Activated T-helper 1 cell treated with anti-CD3 and anti-CD28 coated beads, Interleukin-2, amount 50 U/mL, for 16 hours (primary cell): ENCODE results near the gene PSMB10.
"Not testable (repeated sequence)": the region's sequence is repeated elsewhere in the genome, so short reads cannot be mapped to it uniquely, and the experiment has no call there.

Experiments
- DNase-seq, 2 donors: peaks; one replicate each; pipeline ENCODE4 v3.0.0-alpha.2; 2020; ENCODE audit warnings: low read depth in 1 of 2, low spot score in 1 of 2

PSMB10 gene

GRCh38 chr16:67927131-67927941, 9.3 kb downstream of the PSMB10 start:
- no peak for DNase-seq

- DNase-seq: no peak
Measured at GRCh38 chr16:67926181-67926750, 10.4 kb downstream of the PSMB10 start.

GRCh38 chr16:67924140-67924906, 12.3 kb downstream of the PSMB10 start:
- no peak for DNase-seq

DNA sequence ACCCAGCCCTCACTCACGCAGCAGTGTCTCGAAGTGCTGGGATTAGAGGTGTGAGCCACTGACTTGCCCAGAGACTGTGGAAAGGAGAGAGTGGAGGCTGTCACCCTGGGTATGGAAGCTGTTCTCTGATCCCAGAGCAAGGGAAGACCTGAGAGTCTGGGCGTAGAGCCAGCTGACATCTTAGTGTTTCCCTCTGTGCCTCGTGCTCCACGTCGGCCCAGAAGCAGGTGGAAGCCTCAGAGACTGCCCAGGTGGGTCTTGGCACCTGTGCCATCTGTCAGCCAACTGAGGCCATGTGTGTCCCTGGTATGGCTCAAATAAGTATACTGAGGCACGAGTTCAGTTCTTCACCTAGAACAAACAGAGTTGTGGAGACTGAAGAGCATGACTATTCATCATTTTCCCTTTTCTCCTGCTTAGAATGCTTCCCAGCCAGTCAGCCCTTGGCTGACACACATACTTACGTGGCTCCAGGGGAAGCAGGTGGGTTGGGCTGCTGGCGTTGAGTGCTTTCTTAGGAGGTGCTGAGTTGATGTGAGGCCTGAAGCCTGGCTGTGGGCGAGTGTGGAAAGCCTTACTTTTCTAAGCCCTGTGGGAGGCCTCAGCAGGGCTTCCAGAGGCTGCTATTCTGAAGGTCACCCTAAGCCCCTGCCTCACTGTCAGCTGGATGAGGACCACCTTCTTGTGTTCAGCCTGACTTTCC, 13.1 kb downstream of the PSMB10 start:
- no peak for DNase-seq

DNA sequence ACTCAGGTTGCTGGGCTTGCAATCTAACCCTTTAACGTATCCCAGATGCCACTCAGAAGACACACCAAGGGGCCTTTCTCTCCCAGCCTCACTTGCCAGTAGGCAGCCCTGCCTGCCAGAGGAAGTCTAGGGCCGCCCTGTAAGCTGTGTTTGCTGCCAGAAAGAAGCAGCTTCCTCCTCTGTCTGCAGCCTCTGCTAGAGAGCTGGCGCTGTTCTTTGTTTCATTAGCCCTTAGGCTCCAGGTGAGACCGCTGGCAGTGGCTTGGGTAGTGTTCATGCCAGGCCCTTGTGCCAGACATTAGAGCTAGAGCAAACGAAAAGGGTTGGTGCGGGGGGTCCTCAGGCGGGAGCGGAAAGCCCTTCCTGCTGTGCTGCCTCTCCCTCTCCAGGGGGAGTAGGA, 13.9 kb downstream of the PSMB10 start:
- DNase-seq: no peak

DNA sequence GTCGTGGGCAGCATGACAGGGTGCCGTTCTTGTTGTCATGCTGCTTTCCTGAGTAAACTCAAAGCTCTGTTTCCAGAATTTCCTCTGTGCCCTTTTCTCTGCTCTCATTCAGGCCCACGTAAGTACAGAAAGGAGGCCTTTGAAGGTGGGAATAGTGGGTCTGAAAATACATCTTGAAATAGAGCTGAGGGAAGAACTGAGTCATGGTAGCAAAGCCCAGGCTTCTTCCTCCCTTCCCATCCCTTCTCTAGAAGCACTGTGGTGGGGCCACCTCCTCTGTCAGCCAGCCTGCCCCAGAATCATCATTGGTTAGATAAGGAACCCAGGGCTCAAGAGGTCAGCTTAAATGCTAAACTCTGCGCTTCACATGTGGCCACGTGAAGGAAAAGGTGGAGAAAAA, 14.4 kb downstream of the PSMB10 start:
- DNase-seq: no peak

DNA sequence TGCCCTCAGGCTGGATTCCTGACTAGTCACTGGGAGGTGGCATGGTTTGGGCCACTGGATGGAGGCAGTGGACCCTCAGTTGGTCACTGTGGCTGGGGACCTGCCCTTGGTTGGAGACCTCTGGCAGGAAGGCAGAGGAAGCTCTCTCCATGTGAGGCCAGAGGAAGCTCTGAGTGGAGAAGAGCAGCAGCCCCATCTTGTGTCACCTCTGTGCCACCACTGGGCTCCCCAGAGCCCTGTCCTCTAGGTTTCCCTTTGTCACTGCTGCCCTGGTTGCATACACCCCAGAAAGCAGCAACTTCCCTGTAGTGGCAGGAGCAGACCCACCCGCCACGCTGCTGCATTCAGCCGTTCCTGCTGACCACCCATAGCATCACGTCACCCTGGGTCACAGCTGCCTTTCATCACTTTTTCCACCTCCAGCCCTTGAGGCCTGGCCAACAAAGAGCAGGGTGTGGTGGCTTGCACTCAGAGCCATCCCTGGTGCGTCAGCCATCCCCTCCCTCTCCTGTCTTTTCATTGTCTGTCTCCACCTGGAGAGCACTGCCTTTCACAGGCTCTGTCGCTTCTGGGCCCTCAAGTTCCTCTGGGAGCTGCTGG, 16.9 kb downstream of the PSMB10 start:
- DNase-seq: no peak

DNA sequence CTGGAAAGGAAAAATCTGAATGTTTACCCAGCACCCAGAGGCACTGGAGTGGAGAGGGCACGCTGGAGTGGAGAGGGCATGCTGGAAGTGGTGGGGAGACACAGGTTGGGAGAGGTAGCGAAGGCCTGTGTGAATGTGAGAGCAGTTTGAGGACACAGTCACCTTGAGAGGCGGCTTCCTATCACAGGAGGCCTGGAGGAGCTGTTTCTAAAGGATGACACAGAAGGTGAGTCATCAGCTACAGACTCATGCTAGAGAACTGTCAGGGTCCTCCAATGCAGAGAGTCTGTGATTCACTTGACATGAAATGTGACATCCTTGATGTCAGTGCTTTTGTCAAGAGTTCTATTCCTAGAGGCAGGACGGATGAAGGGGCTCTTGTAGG, 18.8 kb downstream of the PSMB10 start:
- DNase-seq: no peak

GRCh38 chr16:67917140-67917851, 19.4 kb downstream of the PSMB10 start:
- no peak for DNase-seq

- DNase-seq: no peak
Measured at GRCh38 chr16:67915831-67916723, 20.6 kb downstream of the PSMB10 start.

DNA sequence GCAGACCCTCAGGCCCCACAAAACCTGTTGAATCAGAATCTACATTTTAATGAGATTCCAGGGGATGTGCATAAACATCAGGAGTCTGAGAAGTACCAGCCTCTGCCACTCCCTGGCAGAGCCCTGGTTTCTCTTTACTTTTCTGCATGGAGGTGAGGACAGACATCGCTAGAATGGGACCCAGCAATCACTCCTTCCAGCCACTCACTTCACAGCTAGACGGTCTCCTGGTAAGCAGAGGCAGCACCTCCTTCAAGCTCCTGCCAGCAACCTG, 21.2 kb downstream of the PSMB10 start:
- DNase-seq: not testable (repeated sequence)

DNA sequence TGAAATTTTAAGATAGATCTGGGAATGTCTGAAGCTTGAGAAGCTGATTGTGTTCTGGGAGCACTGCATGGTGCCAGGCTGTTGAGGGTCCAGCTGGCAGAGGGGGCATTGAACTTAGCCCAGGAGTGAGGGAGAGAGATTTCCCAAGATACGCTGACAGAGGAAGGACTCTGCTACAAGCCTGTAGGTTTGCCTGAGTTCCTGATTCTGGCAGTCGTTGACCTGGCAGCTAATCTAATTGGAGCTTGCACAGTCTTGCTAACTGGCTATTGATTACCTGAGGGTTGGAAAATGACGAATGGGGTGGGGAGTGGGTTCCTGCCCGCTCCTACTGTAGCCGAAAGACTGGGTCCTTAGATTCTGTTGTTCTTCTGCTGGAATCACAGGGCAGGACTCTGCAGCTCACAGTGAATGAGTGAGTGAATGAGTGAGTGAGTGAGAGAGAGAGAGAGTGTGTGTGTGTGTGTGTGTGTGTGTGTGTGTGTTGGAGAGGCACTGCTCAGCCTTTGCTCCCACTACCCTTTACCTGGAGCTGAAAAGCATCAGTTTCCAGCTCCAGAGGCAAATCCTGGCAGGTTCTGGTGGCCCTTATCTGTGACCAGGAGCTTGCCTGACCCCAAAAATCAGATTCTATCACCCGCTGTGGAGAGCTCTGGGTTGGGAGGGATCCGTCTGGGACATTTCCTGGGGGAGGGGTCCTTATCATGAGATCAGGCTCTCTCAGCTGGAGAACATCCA, 21.7 kb downstream of the PSMB10 start:
- no peak for DNase-seq

- no peak for DNase-seq
Measured at GRCh38 chr16:67910158-67910557, 26.5 kb downstream of the PSMB10 start.

DNA sequence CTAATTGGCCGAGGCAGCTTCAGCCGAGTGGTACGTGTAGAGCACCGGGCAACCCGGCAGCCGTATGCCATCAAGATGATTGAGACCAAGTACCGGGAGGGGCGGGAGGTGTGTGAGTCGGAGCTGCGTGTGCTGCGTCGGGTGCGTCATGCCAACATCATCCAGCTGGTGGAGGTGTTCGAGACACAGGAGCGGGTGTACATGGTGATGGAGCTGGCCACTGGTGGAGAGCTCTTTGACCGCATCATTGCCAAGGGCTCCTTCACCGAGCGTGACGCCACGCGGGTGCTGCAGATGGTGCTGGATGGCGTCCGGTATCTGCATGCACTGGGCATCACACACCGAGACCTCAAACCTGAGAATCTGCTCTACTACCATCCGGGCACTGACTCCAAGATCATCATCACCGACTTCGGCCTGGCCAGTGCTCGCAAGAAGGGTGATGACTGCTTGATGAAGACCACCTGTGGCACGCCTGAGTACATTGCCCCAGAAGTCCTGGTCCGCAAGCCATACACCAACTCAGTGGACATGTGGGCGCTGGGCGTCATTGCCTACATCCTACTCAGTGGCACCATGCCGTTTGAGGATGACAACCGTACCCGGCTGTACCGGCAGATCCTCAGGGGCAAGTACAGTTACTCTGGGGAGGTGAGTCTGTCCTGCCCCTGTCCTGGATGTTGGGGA, 27.5 kb downstream of the PSMB10 start:
- no peak for DNase-seq

DNA sequence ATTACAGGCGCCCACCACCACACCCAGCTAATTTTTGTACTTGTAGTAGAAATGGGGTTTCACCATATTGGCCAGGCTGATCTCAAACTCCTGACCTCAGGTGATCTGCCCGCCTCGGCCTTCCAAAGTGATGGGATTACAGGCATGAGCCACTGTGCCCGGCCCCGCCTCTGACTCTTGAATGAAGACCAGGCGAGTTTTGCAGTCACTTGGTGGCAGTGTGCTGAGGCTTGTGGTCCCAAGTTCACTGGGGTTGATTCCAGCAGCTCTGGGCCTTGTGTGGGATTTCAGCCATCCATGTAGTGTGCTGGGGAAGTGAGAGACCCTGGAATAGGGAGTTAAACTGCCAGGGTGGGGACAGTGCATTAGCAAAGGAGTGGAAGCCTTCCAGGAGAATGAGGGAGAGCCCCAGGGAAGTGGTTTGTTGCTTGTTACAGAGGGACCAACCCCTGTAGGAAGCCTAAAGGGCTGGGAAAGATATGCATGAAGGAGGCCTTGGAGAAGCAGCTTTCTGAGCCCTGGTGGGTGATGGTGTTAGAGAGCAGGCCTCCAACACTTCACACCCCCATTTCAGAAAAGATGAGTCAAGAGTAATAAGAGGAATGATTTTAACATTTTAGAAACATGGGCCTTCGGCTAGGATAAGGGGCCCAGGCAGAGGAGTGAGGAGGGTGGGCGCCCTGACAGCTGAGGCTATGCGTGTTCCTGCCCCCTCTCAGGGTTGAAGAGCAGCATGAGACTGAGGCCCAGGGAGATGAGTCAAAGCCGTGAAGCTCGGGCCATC, 29.1 kb downstream of the PSMB10 start:
- no peak for DNase-seq

DNA sequence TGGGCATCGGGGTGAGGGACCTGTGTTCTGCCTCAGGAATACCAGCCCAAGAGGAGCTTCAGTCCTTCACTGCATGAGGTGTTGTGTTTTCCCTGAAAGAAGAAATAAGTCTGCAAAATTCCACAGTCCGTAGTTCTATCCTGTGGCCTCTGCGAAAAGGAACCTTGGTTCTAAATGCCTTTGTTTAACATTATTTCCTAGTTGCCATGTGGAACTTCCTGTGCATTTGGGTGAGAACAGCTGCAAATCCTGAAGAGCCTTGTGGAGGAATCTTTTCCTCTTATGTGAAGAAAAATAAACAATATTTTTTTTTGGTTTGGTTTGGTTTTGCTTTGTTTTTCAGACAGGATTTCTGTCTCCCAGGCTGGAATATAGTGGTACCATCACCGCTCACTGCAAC, 33.8 kb downstream of the PSMB10 start:
- DNase-seq: no peak

- DNase-seq: no peak
Measured at GRCh38 chr16:67901734-67902133, 34.9 kb downstream of the PSMB10 start.

DNA sequence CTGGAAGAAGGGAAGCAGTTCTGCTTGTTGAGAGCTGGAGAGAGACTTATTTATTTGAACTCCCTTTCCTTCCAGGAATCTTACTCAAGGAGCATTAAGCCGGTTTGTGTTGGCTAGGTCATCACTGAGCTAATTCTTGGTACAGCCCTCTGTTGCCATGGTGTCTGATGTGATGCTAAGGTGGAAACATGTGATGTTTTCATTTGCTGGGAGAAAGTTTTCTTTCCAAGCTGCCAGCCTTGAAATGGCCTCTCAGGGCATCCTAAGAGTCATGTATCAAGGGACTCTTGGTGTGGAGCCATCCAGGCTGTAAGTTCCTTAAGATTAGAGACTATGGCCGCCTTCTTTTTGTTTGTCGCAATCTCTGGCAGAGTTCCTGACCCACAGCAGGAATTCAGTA, 39.4 kb downstream of the PSMB10 start:
- DNase-seq: no peak
